ENCODE measurements around the gene PPP1R17. TPM values are rescaled to one million over a fixed set of nuclear protein-coding genes. Genes with fewer than 3 reads are reported as not detected.

PPP1R17 gene
- total and polyA plus RNA-seq, 2 of the 13 experiments (the other 11 are each of a cell fraction or from before 2014, with no cell fraction given): not detected

GRCh38 chr7:31735991-31736982 lies 49.3 kb downstream of the PPP1R17 start (continued):
- TF ChIP-seq SMC3 (IDR thresholded peaks at IDR 0.05; ENCODE audit: low read length) (peak; percentile 70; the same call in 1 of the 2 replicates), MYNN (CRISPR knock-in tag; IDR thresholded peaks at IDR 0.05; ENCODE audit: low read depth) (no peak)

- Histone ChIP-seq H3K4me1 (ENCODE audit: insufficient read depth, low read length) (no peaks in the 10 kb centered on the region), H2AFZ (ENCODE audit: low read length) (no peak overlapping the region), H4K20me1 (ENCODE audit: insufficient read depth, low read length) (no peaks in the 10 kb centered on the region), H3K9me3 (ENCODE audit: low read length) (no peaks in the 10 kb centered on the region), H3K9ac (ENCODE audit: insufficient read depth, low read depth, low read length) (no peak overlapping the region), H3K79me2 (ENCODE audit: insufficient read depth, low read length) (no peaks in the 10 kb centered on the region), H3K36me3 (replicated peaks in 1 of 2; ENCODE audit: control insufficient read depth in 1 of 2, insufficient read depth in 2 of 2, low read length in 2 of 2) (no peaks in the 10 kb centered on the region), H3K4me3 (replicated peaks in 1 of 3; ENCODE audit: insufficient read depth in 1 of 3, low read depth in 2 of 3, low read length in 3 of 3) (no peak overlapping the region), H3K27me3 (ENCODE audit: control insufficient read depth in 1 of 2, insufficient read depth in 2 of 2, low read length in 2 of 2) (no peaks in the 10 kb centered on the region), H3K4me2 (ENCODE audit: low read depth, low read length) (no peak overlapping the region), H3K27ac (ENCODE audit: extremely low read length, insufficient read depth, low read length) (no peak overlapping the region)
- ATAC-seq: no peak
- no peak for DNase-seq (ENCODE audit: low spot score)
- ChIA-PET CTCF (ENCODE audit: low intra/inter-chr PET ratio, low total read pairs) (no interaction called here), POLR2A (no interaction called here)
- no peak for FAIRE-seq
- BruUV-seq (replicated peaks): no TSS peak
- intact Hi-C loops (cut with micrococcal nuclease; ENCODE audit: unreplicated experiment): no loop called here
- in situ Hi-C loops (cut with HindIII; ENCODE audit: extremely low pct_ligation_motif_present, low pct_unique_long_range_greater_than_20kb): loop anchor here (5.0 to 25.0 kb wide), 3 partner anchors 465 to 755 kb away; no protein-coding TSS in a partner anchor
- WGBS (ENCODE audit: low lambda C conversion rate): 7% methylated on average over 4 of the region's 4 CpGs
- TF ChIP-seq MED1 (CRISPR knock-in tag; IDR thresholded peaks at IDR 0.05): no peak
- TF ChIP-seq RAD21 (CRISPR knock-in tag; IDR thresholded peaks at IDR 0.05): no peak
- no peak for TF ChIP-seq NR2F6 (IDR thresholded peaks at IDR 0.05)
- no peak for TF ChIP-seq NR2F6 (CRISPR knock-in tag; IDR thresholded peaks at IDR 0.05)
- TF ChIP-seq ZNF737 (CRISPR knock-in tag; IDR thresholded peaks at IDR 0.05; ENCODE audit: borderline replicate concordance): no peak
- TF ChIP-seq ZNF512B (CRISPR knock-in tag; IDR thresholded peaks at IDR 0.05; ENCODE audit: borderline replicate concordance): no peak
- no peak for TF ChIP-seq ZNF326 (CRISPR knock-in tag; IDR thresholded peaks at IDR 0.05; ENCODE audit: borderline replicate concordance)
- TF ChIP-seq U2AF2 (IDR thresholded peaks at IDR 0.05; ENCODE audit: low read depth, low read length): no peak
- TF ChIP-seq ZBTB44 (CRISPR knock-in tag; IDR thresholded peaks at IDR 0.05): no peak
- no peak for TF ChIP-seq SP2 (CRISPR knock-in tag; IDR thresholded peaks at IDR 0.05)
- no peak for TF ChIP-seq ZNF580 (CRISPR knock-in tag; IDR thresholded peaks at IDR 0.05; ENCODE audit: borderline replicate concordance, low read depth)
- TF ChIP-seq, protein P1, sequence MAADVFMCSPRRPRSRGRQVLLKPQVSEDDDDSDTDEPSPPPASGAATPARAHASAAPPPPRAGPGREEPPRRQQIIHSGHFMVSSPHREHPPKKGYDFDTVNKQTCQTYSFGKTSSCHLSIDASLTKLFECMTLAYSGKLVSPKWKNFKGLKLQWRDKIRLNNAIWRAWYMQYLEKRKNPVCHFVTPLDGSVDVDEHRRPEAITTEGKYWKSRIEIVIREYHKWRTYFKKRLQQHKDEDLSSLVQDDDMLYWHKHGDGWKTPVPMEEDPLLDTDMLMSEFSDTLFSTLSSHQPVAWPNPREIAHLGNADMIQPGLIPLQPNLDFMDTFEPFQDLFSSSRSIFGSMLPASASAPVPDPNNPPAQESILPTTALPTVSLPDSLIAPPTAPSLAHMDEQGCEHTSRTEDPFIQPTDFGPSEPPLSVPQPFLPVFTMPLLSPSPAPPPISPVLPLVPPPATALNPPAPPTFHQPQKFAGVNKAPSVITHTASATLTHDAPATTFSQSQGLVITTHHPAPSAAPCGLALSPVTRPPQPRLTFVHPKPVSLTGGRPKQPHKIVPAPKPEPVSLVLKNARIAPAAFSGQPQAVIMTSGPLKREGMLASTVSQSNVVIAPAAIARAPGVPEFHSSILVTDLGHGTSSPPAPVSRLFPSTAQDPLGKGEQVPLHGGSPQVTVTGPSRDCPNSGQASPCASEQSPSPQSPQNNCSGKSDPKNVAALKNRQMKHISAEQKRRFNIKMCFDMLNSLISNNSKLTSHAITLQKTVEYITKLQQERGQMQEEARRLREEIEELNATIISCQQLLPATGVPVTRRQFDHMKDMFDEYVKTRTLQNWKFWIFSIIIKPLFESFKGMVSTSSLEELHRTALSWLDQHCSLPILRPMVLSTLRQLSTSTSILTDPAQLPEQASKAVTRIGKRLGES (CRISPR knock-in tag; IDR thresholded peaks at IDR 0.05; ENCODE audit: borderline replicate concordance): no peak
- no peak for TF ChIP-seq ISL2 (CRISPR knock-in tag; IDR thresholded peaks at IDR 0.05)
Measured at GRCh38 chr7:31741852-31742251, 54.8 kb downstream of the PPP1R17 start.
